ENCODE results near the gene GPSM3. TPM values are rescaled to one million over a fixed set of nuclear protein-coding genes. Genes with fewer than 3 reads are reported as not detected.
A peak's percentile ranks its signal among the peaks of the same experiment; 100 is the strongest.

Gene GPSM3
- total RNA-seq, 6 experiments from 2014 or later: 4.0 to 10.1 (median 7.6) TPM

DNA sequence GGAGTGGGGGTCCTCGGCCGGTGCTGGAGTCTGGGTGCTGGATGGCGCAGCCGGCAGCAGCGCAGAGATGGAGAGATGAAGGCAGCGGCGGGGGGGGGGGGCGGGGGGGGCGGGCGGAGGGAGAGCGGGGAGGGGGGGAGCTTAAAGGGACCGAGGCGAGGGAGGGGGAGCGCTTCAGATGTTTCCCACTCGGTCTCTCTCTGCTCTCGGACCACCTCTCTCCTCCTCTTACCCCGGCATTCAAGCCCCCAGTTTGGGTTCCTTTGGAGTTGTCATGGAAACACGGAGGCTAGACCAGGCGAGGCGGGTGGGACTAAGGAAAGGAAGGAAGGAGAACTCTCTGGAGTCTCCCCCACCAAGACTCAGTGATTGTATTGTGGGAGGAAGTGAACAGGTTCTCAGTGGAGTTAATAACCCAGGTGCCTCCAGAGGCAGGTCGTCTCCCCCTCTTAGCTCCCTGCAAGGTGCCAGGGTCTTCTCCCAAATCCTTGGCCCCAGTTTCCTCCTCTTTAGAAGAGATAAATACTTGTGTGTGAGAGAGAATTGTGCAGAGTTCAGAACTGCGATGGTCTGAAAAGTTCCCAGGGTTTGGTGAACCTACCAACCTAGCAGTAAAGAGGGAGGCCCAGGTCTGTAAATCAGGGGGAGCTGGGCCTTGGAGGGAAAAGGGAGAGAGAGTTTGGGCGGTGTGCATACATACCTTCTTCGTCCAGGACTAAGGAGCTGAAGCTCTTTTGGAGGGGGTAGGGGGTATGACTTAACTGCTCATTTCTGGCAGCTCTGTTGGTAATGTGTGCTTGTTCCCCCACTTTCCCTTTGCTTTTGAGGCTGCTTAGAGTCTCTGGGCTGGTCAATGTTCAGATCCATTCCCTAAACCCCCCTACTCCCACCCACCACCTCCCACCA, 40.3 kb downstream of the GPSM3 start, which contains the start of gene PRRT1:
Gene PRRT1 (minus strand): TSS at position 77 of the 906 bp plus-strand sequence. CDS start 112 bp downstream, outside the sequence.
- Mint-ChIP-seq H3K36me3 (ENCODE audit: low read depth) (peaks cover 13% of the 10 kb centered on the region; the same call in 1 of the 2 replicates), H3K4me1 (ENCODE audit: low read depth) (peaks cover 43% of the 10 kb centered on the region), H3K9me3 (no peaks in the 10 kb centered on the region), H3K27ac (peak within 1 kb of the TSS; percentile 97), H3K27me3 (ENCODE audit: insufficient read depth) (peaks cover 5% of the 10 kb centered on the region), H3K4me3 (peak within 1 kb of the TSS; percentile 100)
- TF ChIP-seq, protein P1, sequence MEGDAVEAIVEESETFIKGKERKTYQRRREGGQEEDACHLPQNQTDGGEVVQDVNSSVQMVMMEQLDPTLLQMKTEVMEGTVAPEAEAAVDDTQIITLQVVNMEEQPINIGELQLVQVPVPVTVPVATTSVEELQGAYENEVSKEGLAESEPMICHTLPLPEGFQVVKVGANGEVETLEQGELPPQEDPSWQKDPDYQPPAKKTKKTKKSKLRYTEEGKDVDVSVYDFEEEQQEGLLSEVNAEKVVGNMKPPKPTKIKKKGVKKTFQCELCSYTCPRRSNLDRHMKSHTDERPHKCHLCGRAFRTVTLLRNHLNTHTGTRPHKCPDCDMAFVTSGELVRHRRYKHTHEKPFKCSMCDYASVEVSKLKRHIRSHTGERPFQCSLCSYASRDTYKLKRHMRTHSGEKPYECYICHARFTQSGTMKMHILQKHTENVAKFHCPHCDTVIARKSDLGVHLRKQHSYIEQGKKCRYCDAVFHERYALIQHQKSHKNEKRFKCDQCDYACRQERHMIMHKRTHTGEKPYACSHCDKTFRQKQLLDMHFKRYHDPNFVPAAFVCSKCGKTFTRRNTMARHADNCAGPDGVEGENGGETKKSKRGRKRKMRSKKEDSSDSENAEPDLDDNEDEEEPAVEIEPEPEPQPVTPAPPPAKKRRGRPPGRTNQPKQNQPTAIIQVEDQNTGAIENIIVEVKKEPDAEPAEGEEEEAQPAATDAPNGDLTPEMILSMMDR (IDR thresholded peaks at IDR 0.05): no peak
- no peak for DNase-seq

DNA sequence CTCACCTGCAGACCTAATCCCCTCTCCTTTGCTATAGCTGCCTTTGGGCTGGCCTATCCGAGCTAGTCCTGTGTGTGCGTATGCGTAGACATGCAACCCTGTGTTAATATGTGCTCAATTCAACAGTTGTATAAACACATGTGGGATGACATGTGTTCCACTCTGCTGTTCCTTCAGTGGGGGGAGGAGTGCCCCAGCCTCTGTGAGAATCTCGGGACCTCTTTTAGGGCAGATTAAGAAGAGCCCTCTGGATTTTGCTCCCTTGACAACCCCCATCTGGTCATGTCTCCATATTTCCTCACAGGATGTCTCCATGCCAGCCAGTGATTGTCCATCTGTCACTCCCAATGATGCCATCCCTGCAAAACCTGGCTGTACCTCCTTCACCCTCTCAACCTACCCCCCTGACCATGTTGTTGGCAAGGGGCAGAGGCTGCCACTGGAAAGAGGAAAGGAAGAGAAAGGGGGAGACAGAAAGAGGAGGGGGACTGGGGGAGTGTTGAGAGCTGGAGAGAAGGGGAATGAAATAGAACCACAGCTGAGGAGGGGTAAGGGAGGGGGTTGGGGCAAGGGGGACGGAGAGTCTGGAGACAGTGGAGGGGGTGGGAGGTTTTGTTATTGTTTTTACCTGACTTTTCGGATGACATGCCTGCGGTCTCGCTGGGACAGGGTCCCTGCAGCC, 41.1 kb downstream of the GPSM3 start:
- peak overlapping the region; percentile 100 for H3K4me3 Mint-ChIP-seq
- no peak for DNase-seq
- H3K27me3 Mint-ChIP-seq (ENCODE audit: insufficient read depth): peaks cover 6% of the 10 kb centered on the region
- TF ChIP-seq, protein P1 (IDR thresholded peaks at IDR 0.05): no peak
- peaks cover 13% of the 10 kb centered on the region; the same call in 1 of the 2 replicates for H3K36me3 Mint-ChIP-seq (ENCODE audit: low read depth)
- peaks cover 43% of the 10 kb centered on the region for H3K4me1 Mint-ChIP-seq (ENCODE audit: low read depth)
- H3K27ac Mint-ChIP-seq: peak overlapping the region; percentile 17; the same call in 1 of the 2 replicates
- no peaks in the 10 kb centered on the region for H3K9me3 Mint-ChIP-seq

DNA sequence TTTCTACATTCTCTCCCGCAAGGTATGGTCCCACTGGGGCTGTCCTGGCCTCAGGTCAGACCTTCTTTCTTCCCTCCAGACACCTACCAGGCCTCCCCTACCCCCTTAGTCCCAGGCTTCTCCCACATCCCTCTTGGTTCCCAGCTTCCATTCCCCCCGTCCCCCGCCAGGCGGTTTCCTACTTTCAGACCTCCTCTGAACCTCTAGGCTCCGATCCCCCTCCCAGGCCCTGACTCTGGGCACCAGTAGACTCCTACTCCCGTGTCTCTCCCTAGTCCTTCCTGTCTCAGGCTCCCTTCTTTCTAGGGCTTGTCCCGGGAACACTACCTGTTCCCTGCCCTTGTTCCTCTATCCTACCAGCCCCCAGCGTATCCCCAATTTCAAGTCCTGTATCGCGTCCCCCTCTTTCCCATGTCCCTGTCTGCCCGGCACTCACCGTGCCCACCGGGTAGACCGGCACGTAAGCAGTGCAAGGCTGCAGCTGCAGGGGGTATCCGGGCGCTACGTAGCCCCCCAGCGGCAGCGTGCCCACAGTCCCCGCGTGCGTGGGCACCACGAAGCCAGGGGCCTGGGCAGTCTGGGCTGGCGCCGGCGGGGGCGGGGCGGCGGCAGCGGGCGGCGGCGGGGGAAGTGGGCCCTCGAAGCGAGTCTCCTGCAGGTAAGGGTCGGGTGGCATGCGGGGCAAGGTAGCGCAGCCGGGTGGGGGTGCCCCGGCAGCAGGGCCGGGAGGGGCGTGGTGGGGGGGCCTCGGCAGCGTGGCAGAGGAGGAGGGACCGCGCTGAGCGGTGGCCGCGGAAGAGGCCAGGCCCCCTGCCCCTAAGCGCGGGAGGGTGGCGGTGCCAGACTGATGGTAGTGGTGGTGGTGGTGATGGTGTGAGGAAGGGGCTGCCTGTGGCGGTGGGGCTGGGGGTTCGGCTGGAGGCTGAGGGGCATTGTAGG, 42.2 kb downstream of the GPSM3 start:
- peak overlapping the region; percentile 100 for H3K4me3 Mint-ChIP-seq
- H3K27me3 Mint-ChIP-seq (ENCODE audit: insufficient read depth): peaks cover 7% of the 10 kb centered on the region
- peaks cover 38% of the 10 kb centered on the region for H3K4me1 Mint-ChIP-seq (ENCODE audit: low read depth)
- peaks cover 13% of the 10 kb centered on the region; the same call in 1 of the 2 replicates for H3K36me3 Mint-ChIP-seq (ENCODE audit: low read depth)
- DNase-seq: no peak
- H3K27ac Mint-ChIP-seq: no peak overlapping the region
- TF ChIP-seq, protein P1 (IDR thresholded peaks at IDR 0.05): no peak
- no peaks in the 10 kb centered on the region for H3K9me3 Mint-ChIP-seq

DNA sequence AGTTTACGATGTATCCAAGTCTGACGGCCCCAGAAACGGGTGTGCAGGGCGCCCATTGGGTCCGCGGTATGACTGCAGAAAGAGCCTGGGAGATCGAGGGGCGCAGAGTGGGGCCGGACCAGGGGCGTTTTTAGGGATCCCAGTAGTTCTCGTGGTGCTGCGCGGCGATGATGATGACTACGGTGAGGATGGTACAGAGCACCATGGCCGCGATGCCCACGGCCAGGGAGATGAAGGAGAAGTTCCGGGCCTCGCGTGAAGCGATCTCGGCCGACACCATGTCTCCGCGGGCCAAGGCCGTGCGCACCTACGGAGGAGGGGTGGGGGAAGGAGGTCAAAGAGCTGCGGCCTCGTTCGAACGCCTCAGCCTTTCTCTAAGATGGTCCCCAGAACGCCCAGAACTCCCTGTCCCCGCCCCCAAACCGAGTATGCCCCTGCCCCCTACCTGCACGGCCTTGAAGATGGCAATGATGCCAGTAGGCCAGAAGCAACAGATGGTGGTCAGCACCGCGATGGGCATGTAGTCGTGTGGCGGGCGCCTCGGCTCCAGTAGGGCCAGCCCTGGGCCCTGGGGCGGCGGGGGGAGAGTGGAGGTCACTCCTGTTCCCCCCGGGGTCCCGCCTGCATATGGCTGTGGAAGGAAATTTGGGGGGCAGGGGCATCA, 43.2 kb downstream of the GPSM3 start:
- no peak overlapping the region for H3K27ac Mint-ChIP-seq
- H3K4me3 Mint-ChIP-seq: no peak overlapping the region
- H3K9me3 Mint-ChIP-seq: no peaks in the 10 kb centered on the region

More for the DNA sequence above, 43.2 kb downstream of the GPSM3 start:
- no peak for DNase-seq
- peaks cover 7% of the 10 kb centered on the region for H3K27me3 Mint-ChIP-seq (ENCODE audit: insufficient read depth)
- peaks cover 28% of the 10 kb centered on the region for H3K4me1 Mint-ChIP-seq (ENCODE audit: low read depth)
- TF ChIP-seq, protein P1 (IDR thresholded peaks at IDR 0.05): no peak
- peaks cover 13% of the 10 kb centered on the region; the same call in 1 of the 2 replicates for H3K36me3 Mint-ChIP-seq (ENCODE audit: low read depth)

Measured in HFFc6 (cell line).